ENCODE data around the gene PIP5KL1.

- TF ChIP-seq CTCF (conservative IDR thresholded peaks at IDR 0.05) (no peak), EZH2 (IDR thresholded peaks at IDR 0.05; ENCODE audit: low read depth) (no peak)
Observed at GRCh38 chr9:127963041-127963358, 32.4 kb upstream of the PIP5KL1 start.

All from PC-9 (cell line).